Activated T-cell treated with anti-CD3 and anti-CD28 coated beads for 24 hours (primary cell): ENCODE measurements around the gene DRAM1.
"Not testable (repeated sequence)": the region's sequence is repeated elsewhere in the genome, so short reads cannot be mapped to it uniquely, and the experiment has no call there.

Source experiments
- DNase-seq: peaks from one replicate; pipeline ENCODE4 v3.0.0-alpha.2; 2020; ENCODE audit warnings: low read depth

The DRAM1 gene

GRCh38 chr12:101906226-101906625 is 28.8 kb downstream of the DRAM1 start:
- no peak for DNase-seq

GRCh38 chr12:101908395-101908794 is 31.0 kb downstream of the DRAM1 start:
- DNase-seq = no peak

- DNase-seq = no peak
Observed at GRCh38 chr12:101909646-101910045, 32.3 kb downstream of the DRAM1 start.

- DNase-seq = no peak
Observed at GRCh38 chr12:101915841-101916240, 38.5 kb downstream of the DRAM1 start.

GRCh38 chr12:101918805-101919204 is 41.4 kb downstream of the DRAM1 start:
- not testable (repeated sequence) for DNase-seq

GRCh38 chr12:101919447-101919846 is 42.1 kb downstream of the DRAM1 start:
- DNase-seq = no peak

GRCh38 chr12:101920906-101921305 is 43.5 kb downstream of the DRAM1 start:
- DNase-seq = no peak

GRCh38 chr12:101923045-101923718 is 45.8 kb downstream of the DRAM1 start:
- no peak for DNase-seq

- DNase-seq = no peak
Observed at GRCh38 chr12:101924618-101925017, 47.2 kb downstream of the DRAM1 start.

GRCh38 chr12:101925361-101925760 is 48.0 kb downstream of the DRAM1 start:
- DNase-seq = no peak

GRCh38 chr12:101925935-101926334 is 48.6 kb downstream of the DRAM1 start:
- no peak for DNase-seq

- no peak for DNase-seq
Observed at GRCh38 chr12:101927036-101927435, 49.7 kb downstream of the DRAM1 start.

GRCh38 chr12:101927999-101928398 is 50.6 kb downstream of the DRAM1 start:
- no peak for DNase-seq

- DNase-seq = no peak
Observed at GRCh38 chr12:101928556-101928955, 51.2 kb downstream of the DRAM1 start.

GRCh38 chr12:101929365-101930041 is 52.1 kb downstream of the DRAM1 start:
- no peak for DNase-seq

- no peak for DNase-seq
Observed at GRCh38 chr12:101931498-101932326, 54.3 kb downstream of the DRAM1 start.

GRCh38 chr12:101933866-101934514 is 56.6 kb downstream of the DRAM1 start:
- DNase-seq = no peak

- no peak for DNase-seq
Observed at GRCh38 chr12:101935890-101936746, 58.7 kb downstream of the DRAM1 start.

GRCh38 chr12:101939306-101939705 is 61.9 kb downstream of the DRAM1 start:
- DNase-seq = no peak

GRCh38 chr12:101939856-101940265 is 62.5 kb downstream of the DRAM1 start:
- peak; percentile 27 for DNase-seq

GRCh38 chr12:101940400-101940950 is 63.1 kb downstream of the DRAM1 start:
- DNase-seq = no peak
